ENCODE data around the gene SERPINE2.

DNA sequence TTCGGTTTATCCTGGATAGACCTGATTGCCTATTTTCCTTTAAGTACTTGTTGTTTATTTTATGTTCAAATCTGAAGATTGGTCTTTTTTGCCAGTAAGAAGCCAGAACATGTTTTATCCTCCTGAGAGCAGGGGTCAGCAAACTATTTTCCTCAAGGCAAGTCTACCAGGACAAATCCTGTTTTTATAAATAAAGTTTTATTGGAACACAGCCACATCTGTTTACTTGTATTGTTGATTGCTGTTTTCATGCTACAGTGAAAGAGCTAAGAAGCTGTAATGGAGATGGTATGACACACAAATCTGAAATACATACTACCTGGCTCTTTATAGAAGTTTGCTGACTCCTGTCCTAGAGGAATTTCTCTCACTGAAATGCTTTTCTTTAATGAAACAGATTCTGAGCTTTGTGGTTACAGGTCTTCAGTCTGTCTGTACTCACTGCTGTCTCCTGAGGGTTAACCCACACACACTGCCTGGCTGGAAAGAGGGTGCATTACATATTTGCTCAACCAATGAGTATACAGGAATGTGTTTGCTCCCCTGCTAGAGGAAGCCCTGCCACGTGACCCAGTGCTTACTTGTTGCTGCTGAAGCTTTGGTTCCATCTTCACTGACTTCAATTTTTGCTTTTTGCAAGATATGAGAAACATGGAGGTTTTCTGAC, 59.2 kb downstream of the SERPINE2 start:
- no peak for TF ChIP-seq EZH2 (IDR thresholded peaks at IDR 0.05; ENCODE audit: borderline replicate concordance, low read depth, low read length, severe bottlenecking)
- TF ChIP-seq, protein P1, sequence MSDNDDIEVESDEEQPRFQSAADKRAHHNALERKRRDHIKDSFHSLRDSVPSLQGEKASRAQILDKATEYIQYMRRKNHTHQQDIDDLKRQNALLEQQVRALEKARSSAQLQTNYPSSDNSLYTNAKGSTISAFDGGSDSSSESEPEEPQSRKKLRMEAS (IDR thresholded peaks at IDR 0.05; ENCODE audit: insufficient read depth, insufficient read length): no peak
- TF ChIP-seq, protein P2, sequence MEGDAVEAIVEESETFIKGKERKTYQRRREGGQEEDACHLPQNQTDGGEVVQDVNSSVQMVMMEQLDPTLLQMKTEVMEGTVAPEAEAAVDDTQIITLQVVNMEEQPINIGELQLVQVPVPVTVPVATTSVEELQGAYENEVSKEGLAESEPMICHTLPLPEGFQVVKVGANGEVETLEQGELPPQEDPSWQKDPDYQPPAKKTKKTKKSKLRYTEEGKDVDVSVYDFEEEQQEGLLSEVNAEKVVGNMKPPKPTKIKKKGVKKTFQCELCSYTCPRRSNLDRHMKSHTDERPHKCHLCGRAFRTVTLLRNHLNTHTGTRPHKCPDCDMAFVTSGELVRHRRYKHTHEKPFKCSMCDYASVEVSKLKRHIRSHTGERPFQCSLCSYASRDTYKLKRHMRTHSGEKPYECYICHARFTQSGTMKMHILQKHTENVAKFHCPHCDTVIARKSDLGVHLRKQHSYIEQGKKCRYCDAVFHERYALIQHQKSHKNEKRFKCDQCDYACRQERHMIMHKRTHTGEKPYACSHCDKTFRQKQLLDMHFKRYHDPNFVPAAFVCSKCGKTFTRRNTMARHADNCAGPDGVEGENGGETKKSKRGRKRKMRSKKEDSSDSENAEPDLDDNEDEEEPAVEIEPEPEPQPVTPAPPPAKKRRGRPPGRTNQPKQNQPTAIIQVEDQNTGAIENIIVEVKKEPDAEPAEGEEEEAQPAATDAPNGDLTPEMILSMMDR (IDR thresholded peaks at IDR 0.05; ENCODE audit: extremely low read depth in 1 of 2, insufficient read depth in 1 of 2, low read depth in 1 of 2, low read length in 2 of 2): no peak
- no peak for TF ChIP-seq JUN (IDR thresholded peaks at IDR 0.05; ENCODE audit: borderline replicate concordance, insufficient read depth, insufficient read length, low read depth)
- TF ChIP-seq POLR2A (IDR thresholded peaks at IDR 0.05; ENCODE audit: low read depth, low read length): no peak
- TF ChIP-seq POLR2AphosphoS5 (IDR thresholded peaks at IDR 0.05; ENCODE audit: insufficient read depth, low read depth, low read length): no peak
- no peak for TF ChIP-seq MYC (IDR thresholded peaks at IDR 0.05; ENCODE audit: low read depth, low read length)
- no peak for TF ChIP-seq GATA2 (IDR thresholded peaks at IDR 0.05; ENCODE audit: insufficient read depth, insufficient read length, low read depth, low read length)

All from endothelial cell of umbilical vein (primary cell).